Measurements from ENCODE around the gene SDF4. TPM values are rescaled to one million over a fixed set of nuclear protein-coding genes. Genes with fewer than 3 reads are reported as not detected.

Gene SDF4
- total and polyA plus RNA-seq, 2 of the 13 experiments (the other 11 are each of a cell fraction or from before 2014, with no cell fraction given): 80.8 to 107 TPM

DNA sequence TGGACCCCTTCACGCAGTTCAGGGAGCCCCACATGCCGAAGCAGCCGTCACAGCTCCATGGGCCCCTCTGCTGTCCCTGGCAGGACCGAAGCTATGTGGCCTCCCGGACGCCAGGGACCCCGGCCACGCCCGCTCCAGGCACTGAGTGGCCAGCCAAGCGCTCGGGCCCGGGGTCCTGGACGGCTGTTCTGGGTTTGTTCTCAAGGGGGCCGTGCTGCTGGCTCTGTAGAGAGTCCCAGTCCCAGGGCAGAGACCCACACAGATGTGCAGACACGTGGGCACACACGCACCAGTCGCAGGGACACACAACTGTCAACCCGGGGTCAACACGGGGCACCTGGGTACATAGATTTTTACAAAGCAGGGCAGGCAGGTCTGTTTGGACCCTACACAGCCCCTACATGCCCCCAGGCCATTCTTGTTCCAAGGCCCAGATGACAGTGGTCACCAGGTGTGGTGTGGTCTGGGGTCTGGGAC, 6.9 kb upstream of the SDF4 start (continued):
- TF ChIP-seq ZNF564 (CRISPR knock-in tag; IDR thresholded peaks at IDR 0.05) (no peak), TCF12 (IDR thresholded peaks at IDR 0.05) (no peak), TCF12 (CRISPR knock-in tag; IDR thresholded peaks at IDR 0.05) (0 out of 2 replicates have a peak, but pooled peaks have one; percentile 50), ONECUT2 (CRISPR knock-in tag; IDR thresholded peaks at IDR 0.05) (no peak), KDM2A (CRISPR knock-in tag; IDR thresholded peaks at IDR 0.05; ENCODE audit: borderline replicate concordance, low read depth) (no peak), FOXP1 (IDR thresholded peaks at IDR 0.05) (no peak), FOXP1 (CRISPR knock-in tag; IDR thresholded peaks at IDR 0.05) (no peak), HOXA5 (CRISPR knock-in tag; IDR thresholded peaks at IDR 0.05) (no peak; the same call in 1 of the 2 replicates), ZFP82 (CRISPR knock-in tag; IDR thresholded peaks at IDR 0.05; ENCODE audit: borderline replicate concordance) (no peak), ZNF180 (CRISPR knock-in tag; IDR thresholded peaks at IDR 0.05; ENCODE audit: borderline replicate concordance, low read depth) (no peak), HNRNPLL (IDR thresholded peaks at IDR 0.05; ENCODE audit: low read depth, low read length, poor library complexity, severe bottlenecking) (no peak), DMAP1 (CRISPR knock-in tag; IDR thresholded peaks at IDR 0.05) (no peak), PLRG1 (conservative IDR thresholded peaks at IDR 0.05) (no peak), SIN3A (IDR thresholded peaks at IDR 0.05; ENCODE audit: borderline replicate concordance, low read depth, low read length) (no peak), GABPA (IDR thresholded peaks at IDR 0.05; ENCODE audit: low read depth, low read length) (no peak), GABPA (CRISPR knock-in tag; IDR thresholded peaks at IDR 0.05; ENCODE audit: low read depth) (no peak), ZMAT3 (CRISPR knock-in tag; conservative IDR thresholded peaks at IDR 0.05) (no peak), TAF15 (IDR thresholded peaks at IDR 0.05; ENCODE audit: low read depth, low read length, poor library complexity, severe bottlenecking) (no peak), RAD21 (CRISPR knock-in tag; IDR thresholded peaks at IDR 0.05) (no peak), ZNF230 (CRISPR knock-in tag; IDR thresholded peaks at IDR 0.05) (no peak)
- TF ChIP-seq, protein P1, sequence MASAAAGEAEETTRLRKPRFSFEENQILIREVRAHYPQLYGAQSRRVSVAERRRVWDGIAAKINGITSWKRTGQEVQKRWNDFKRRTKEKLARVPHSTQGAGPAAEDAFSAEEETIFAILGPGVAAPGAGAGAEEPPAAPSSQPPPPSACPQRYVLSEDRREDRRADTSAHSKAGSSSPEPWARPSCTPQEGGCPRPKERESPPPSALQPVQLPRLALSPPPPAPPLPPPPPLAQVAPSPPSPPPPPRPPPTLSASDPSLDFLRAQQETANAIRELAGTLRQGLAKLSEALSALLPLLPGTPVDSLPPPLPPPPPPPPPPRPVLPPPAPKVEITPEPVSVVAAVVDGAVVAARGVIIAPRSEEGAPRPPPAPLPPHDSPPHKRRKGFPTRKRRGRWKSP (CRISPR knock-in tag; IDR thresholded peaks at IDR 0.05): no peak
- TF ChIP-seq, protein P2, sequence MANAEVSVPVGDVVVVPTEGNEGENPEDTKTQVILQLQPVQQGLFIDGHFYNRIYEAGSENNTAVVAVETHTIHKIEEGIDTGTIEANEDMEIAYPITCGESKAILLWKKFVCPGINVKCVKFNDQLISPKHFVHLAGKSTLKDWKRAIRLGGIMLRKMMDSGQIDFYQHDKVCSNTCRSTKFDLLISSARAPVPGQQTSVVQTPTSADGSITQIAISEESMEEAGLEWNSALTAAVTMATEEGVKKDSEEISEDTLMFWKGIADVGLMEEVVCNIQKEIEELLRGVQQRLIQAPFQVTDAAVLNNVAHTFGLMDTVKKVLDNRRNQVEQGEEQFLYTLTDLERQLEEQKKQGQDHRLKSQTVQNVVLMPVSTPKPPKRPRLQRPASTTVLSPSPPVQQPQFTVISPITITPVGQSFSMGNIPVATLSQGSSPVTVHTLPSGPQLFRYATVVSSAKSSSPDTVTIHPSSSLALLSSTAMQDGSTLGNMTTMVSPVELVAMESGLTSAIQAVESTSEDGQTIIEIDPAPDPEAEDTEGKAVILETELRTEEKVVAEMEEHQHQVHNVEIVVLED (CRISPR knock-in tag; IDR thresholded peaks at IDR 0.05; ENCODE audit: borderline replicate concordance): no peak
- TF ChIP-seq, protein P3, sequence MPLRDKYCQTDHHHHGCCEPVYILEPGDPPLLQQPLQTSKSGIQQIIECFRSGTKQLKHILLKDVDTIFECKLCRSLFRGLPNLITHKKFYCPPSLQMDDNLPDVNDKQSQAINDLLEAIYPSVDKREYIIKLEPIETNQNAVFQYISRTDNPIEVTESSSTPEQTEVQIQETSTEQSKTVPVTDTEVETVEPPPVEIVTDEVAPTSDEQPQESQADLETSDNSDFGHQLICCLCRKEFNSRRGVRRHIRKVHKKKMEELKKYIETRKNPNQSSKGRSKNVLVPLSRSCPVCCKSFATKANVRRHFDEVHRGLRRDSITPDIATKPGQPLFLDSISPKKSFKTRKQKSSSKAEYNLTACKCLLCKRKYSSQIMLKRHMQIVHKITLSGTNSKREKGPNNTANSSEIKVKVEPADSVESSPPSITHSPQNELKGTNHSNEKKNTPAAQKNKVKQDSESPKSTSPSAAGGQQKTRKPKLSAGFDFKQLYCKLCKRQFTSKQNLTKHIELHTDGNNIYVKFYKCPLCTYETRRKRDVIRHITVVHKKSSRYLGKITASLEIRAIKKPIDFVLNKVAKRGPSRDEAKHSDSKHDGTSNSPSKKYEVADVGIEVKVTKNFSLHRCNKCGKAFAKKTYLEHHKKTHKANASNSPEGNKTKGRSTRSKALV (CRISPR knock-in tag; IDR thresholded peaks at IDR 0.05): peak; percentile 34; the same call in 1 of the 2 replicates
- TF ChIP-seq, protein P4, sequence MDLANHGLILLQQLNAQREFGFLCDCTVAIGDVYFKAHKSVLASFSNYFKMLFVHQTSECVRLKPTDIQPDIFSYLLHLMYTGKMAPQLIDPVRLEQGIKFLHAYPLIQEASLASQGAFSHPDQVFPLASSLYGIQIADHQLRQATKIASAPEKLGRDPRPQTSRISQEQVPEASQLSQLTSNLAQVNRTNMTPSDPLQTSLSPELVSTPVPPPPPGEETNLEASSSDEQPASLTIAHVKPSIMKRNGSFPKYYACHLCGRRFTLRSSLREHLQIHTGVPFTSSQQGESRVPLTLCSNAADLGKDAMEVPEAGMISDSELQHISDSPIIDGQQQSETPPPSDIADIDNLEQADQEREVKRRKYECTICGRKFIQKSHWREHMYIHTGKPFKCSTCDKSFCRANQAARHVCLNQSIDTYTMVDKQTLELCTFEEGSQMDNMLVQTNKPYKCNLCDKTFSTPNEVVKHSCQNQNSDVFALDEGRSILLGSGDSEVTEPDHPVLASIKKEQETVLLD (CRISPR knock-in tag; IDR thresholded peaks at IDR 0.05; ENCODE audit: low read depth): no peak
- TF ChIP-seq, protein P5, sequence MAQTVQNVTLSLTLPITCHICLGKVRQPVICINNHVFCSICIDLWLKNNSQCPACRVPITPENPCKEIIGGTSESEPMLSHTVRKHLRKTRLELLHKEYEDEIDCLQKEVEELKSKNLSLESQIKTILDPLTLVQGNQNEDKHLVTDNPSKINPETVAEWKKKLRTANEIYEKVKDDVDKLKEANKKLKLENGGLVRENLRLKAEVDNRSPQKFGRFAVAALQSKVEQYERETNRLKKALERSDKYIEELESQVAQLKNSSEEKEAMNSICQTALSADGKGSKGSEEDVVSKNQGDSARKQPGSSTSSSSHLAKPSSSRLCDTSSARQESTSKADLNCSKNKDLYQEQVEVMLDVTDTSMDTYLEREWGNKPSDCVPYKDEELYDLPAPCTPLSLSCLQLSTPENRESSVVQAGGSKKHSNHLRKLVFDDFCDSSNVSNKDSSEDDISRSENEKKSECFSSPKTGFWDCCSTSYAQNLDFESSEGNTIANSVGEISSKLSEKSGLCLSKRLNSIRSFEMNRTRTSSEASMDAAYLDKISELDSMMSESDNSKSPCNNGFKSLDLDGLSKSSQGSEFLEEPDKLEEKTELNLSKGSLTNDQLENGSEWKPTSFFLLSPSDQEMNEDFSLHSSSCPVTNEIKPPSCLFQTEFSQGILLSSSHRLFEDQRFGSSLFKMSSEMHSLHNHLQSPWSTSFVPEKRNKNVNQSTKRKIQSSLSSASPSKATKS (CRISPR knock-in tag; IDR thresholded peaks at IDR 0.05): no peak
